ENCODE measurements around the gene MAPK4. TPM values are rescaled to one million over a fixed set of nuclear protein-coding genes. Genes with fewer than 3 reads are reported as not detected.

Gene MAPK4
- total and polyA plus RNA-seq, 12 donors = 7.5 to 86.9 (median 37.1) TPM

- intact Hi-C loops (cut with DNase I) = no loop called here
- TF ChIP-seq CTCF (IDR thresholded peaks at IDR 0.05) = no peak
- H3K27ac ChIP-seq = no peak overlapping the region
- DNase-seq (no peak), ATAC-seq (no peak)
- H3K4me1 ChIP-seq = peaks cover 0 to 11% (median 4%) of the 10 kb centered on the region in 9 donors
- no peaks in the 10 kb centered on the region for H3K9me3 ChIP-seq
- WGBS, 2 donors = 80 to 83% methylated on average over 4 of the region's 4 CpGs
- no peaks in the 10 kb centered on the region for H3K27me3 ChIP-seq
- H3K36me3 ChIP-seq = no peaks in the 10 kb centered on the region
- no peak overlapping the region for H3K4me3 ChIP-seq
Observed at GRCh38 chr18:50696929-50697328, 137.0 kb downstream of the MAPK4 start.

GRCh38 chr18:50697509-50697908 lies 137.6 kb downstream of the MAPK4 start:
- intact Hi-C loops (cut with DNase I) = no loop called here
- ATAC-seq = no peak
- Histone ChIP-seq H3K27me3 (no peaks in the 10 kb centered on the region), H3K36me3 (no peaks in the 10 kb centered on the region), H3K9me3 (no peaks in the 10 kb centered on the region), H3K4me1 (peaks cover 0 to 11% (median 4%) of the 10 kb centered on the region in 9 donors), H3K4me3 (no peak overlapping the region), H3K27ac (no peak overlapping the region)
- TF ChIP-seq CTCF (IDR thresholded peaks at IDR 0.05) = no peak
- 86 to 100% methylated on average over 1 of the region's 1 CpG for WGBS, 2 donors
- DNase-seq = no peak

GRCh38 chr18:50700245-50701165 lies 140.6 kb downstream of the MAPK4 start:
- Histone ChIP-seq H3K9me3 (no peaks in the 10 kb centered on the region), H3K27ac (no peak overlapping the region), H3K36me3 (no peaks in the 10 kb centered on the region), H3K27me3 (no peaks in the 10 kb centered on the region), H3K4me3 (no peak overlapping the region), H3K4me1 (peaks cover 0 to 6% (median 0%) of the 10 kb centered on the region in 9 donors)
- intact Hi-C loops (cut with DNase I) = loop anchor here in 1 of 10 donors (5.0 kb wide), 1 partner anchor 1758 kb away; no protein-coding TSS in a partner anchor
- DNase-seq = no peak
- ATAC-seq = no peak
- no peak for TF ChIP-seq CTCF (IDR thresholded peaks at IDR 0.05)
- WGBS, 2 donors = 65 to 81% methylated on average over 9 of the region's 9 CpGs

GRCh38 chr18:50704357-50704940 lies 144.6 kb downstream of the MAPK4 start:
- H3K36me3 ChIP-seq = no peaks in the 10 kb centered on the region
- no peak overlapping the region for H3K27ac ChIP-seq
- H3K27me3 ChIP-seq = no peaks in the 10 kb centered on the region
- no peak for ATAC-seq
- no peak overlapping the region for H3K4me3 ChIP-seq
- peaks cover 0 to 6% (median 0%) of the 10 kb centered on the region in 9 donors for H3K4me1 ChIP-seq
- no peak for DNase-seq
- TF ChIP-seq CTCF (IDR thresholded peaks at IDR 0.05) = no peak
- H3K9me3 ChIP-seq = no peaks in the 10 kb centered on the region
- intact Hi-C loops (cut with DNase I) = loop anchor here in 1 of 10 donors (5.0 kb wide), 1 partner anchor 1762 kb away; no protein-coding TSS in a partner anchor
- WGBS, 2 donors = 77 to 87% methylated on average over 4 of the region's 4 CpGs
